Measurements from ENCODE around the gene NR2E1. TPM values are rescaled to one million over a fixed set of nuclear protein-coding genes. Genes with fewer than 3 reads are reported as not detected.

NR2E1 gene
- total RNA-seq, 4 donors from 2014 or later = not detected

DNA sequence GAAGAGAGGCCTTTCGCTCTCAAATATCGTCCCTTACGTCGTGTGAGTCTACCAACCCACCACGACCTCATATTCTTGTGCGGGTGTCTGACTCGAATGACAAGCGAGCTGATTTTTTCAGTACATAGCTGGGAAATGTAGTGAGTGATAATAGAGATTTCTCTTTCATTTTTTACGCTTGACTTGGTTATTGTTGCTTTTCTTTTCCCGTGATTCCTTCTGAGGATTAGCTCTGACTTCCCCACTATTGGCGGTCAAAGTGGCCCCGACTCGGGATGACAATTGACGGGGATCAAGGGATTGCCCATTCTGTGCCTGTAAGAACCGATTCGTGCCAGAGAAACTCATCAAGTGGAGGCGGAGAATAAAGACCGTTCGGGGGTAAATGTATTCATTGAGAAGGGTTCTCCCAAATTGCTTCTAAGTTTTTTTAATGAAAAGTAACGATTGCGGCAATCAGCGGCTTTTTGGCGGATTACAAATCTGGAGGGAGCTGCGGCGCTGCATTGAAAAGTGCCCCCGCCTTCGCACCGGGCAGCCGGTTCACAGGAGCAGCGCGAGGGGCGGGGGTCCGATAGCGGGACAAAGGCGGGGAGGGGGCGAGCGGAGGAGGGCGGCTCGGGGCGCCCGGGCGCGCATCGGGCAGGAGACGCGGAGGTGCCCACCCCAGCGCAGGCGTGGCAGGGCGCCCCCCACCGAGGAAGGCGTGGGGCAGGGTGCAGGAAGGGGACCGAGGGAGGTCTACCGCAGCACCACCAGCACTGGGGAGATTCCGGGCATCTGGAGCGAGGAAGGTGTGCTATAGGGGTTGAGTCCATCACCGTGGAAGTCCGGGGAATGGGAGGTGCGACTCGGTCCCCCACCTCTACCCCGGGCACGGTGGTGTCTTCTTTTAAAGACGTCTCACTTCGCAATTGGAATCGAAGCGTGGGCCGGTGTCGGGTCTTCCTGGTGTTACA is 46.7 kb upstream of the NR2E1 start:
- H3K9me3 ChIP-seq = no peaks in the 10 kb centered on the region
- 4 to 5% methylated on average over 48 to 55 of the region's 67 CpGs for WGBS, 2 donors
- H3K36me3 ChIP-seq = no peaks in the 10 kb centered on the region
- intact Hi-C loops (cut with DNase I) = loop anchor here (10.0 kb wide), 1 partner anchor 406 kb away; no protein-coding TSS in a partner anchor
- no peak for TF ChIP-seq POLR2A (IDR thresholded peaks at IDR 0.05)
- TF ChIP-seq, protein P1, sequence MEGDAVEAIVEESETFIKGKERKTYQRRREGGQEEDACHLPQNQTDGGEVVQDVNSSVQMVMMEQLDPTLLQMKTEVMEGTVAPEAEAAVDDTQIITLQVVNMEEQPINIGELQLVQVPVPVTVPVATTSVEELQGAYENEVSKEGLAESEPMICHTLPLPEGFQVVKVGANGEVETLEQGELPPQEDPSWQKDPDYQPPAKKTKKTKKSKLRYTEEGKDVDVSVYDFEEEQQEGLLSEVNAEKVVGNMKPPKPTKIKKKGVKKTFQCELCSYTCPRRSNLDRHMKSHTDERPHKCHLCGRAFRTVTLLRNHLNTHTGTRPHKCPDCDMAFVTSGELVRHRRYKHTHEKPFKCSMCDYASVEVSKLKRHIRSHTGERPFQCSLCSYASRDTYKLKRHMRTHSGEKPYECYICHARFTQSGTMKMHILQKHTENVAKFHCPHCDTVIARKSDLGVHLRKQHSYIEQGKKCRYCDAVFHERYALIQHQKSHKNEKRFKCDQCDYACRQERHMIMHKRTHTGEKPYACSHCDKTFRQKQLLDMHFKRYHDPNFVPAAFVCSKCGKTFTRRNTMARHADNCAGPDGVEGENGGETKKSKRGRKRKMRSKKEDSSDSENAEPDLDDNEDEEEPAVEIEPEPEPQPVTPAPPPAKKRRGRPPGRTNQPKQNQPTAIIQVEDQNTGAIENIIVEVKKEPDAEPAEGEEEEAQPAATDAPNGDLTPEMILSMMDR (IDR thresholded peaks at IDR 0.05) = no peak
- DNase-seq = no peak
- H3K27me3 ChIP-seq = no peaks in the 10 kb centered on the region
- H3K4me3 ChIP-seq (replicated peaks in 1 of 3) = peak overlapping the region in 2 of 3 donors; percentile 13 to 35
- peaks cover 25 to 33% of the 10 kb centered on the region in 2 donors for H3K4me1 ChIP-seq
- H3K27ac ChIP-seq = no peak overlapping the region

DNA sequence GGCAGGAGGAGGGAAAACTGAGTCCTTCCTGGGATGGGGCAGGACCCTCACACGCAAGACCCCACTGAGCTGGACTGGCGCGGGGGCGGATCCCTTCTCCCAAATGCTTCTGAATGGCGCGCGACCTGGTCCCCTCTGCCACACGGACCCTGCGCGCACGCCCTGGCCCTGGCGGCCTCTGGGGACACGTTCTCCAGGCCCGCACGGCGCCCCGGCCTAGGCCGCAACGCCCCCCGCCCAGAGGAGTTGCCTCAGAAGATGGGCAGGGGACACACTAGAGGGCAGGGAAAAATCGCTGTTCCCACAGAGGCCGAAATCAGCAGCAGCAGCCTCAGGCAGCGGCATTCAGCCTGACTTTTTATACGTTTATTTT is 46.1 kb upstream of the NR2E1 start:
- DNase-seq = no peak
- Histone ChIP-seq H3K9me3 (no peaks in the 10 kb centered on the region), H3K4me1 (peaks cover 25 to 31% of the 10 kb centered on the region in 2 donors), H3K27ac (no peak overlapping the region), H3K4me3 (replicated peaks in 1 of 3) (no peak overlapping the region), H3K36me3 (no peaks in the 10 kb centered on the region), H3K27me3 (no peaks in the 10 kb centered on the region)
- WGBS, 2 donors = 37 to 51% methylated on average over 10 to 22 of the region's 24 CpGs
- intact Hi-C loops (cut with DNase I) = loop anchor here (10.0 kb wide), 1 partner anchor 405 kb away; no protein-coding TSS in a partner anchor
- no peak for TF ChIP-seq POLR2A (IDR thresholded peaks at IDR 0.05)
- TF ChIP-seq, protein P1 (IDR thresholded peaks at IDR 0.05) = no peak

DNA sequence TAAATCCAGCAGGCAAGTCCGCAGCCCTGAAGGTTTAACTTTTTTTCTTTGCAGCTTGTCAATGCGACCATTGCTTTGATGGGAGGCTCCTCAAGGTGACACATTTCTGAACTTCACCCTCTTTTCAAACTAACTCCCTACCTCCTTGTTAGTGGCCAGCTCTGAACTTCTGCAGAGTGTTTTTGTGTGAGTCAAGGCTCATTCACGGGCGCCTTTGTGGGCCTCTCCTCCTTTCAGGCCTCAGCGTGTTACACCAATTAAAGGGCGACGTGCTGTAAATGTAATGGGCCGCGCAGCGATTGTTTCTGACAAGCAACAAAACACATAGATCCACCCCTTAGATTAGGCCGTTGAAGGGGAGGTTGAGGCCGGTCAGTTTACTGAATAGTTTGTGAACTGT is 45.5 kb upstream of the NR2E1 start:
- peaks cover 20 to 26% of the 10 kb centered on the region in 2 donors for H3K4me1 ChIP-seq
- H3K9me3 ChIP-seq = no peaks in the 10 kb centered on the region
- no peak for DNase-seq
- H3K4me3 ChIP-seq (replicated peaks in 1 of 3) = no peak overlapping the region
- H3K36me3 ChIP-seq = no peaks in the 10 kb centered on the region
- WGBS, 2 donors = 83 to 85% methylated on average over 12 of the region's 12 CpGs
- no peak overlapping the region for H3K27ac ChIP-seq
- TF ChIP-seq, protein P1 (IDR thresholded peaks at IDR 0.05) = no peak
- peaks cover 3% of the 10 kb centered on the region for H3K27me3 ChIP-seq
- intact Hi-C loops (cut with DNase I) = no loop called here

DNA sequence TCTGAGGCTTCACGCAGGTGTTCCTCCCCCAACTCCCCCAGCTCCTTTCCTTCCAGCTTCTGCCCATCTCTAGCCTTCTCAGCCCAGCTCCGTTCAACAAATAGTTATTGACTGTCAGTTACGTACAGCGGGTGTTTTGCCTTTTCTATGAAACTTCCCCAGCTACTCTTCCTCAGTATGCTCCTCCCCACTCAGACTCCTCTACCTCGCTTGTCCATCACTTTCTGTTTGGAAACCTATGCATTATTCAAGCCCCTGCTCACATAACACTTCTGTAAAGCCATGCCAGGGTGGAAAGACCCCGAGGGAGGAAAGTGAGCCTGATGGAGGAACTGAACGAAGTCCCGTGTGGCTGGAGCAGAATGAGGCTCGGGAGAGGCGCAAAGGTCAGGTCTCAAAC is 44.2 kb upstream of the NR2E1 start:
- 50 to 58% methylated on average over 10 of the region's 10 CpGs for WGBS, 2 donors
- Histone ChIP-seq H3K27ac (no peak overlapping the region), H3K36me3 (no peaks in the 10 kb centered on the region), H3K9me3 (no peaks in the 10 kb centered on the region), H3K4me1 (peaks cover 16 to 19% of the 10 kb centered on the region in 2 donors), H3K4me3 (replicated peaks in 1 of 3) (no peak overlapping the region), H3K27me3 (peaks cover 16% of the 10 kb centered on the region)
- DNase-seq = no peak
- intact Hi-C loops (cut with DNase I) = no loop called here
- TF ChIP-seq POLR2A (IDR thresholded peaks at IDR 0.05) = no peak

DNA sequence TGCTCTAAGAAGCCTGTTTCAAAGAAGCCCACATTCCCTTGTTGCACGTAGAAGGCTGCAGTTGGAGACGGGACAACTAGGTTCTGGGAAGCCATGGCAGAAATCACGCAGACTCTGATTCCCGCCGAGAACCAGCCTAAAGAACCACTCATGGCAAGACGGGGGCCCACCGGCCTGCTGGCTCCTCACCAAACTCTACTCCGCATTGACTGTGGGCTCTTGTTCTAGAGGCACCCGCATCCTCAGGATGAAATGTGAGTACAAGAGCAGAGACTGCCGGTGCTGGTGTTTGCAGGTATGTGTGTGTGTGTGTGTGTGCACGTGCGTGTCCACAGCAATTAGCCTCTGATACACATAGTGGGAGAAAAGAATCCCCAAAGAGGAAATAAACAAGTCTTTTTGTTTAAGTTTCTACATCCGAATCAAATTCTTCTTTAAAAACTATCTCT is 42.3 kb upstream of the NR2E1 start:
- 11 to 13% methylated on average over 13 of the region's 13 CpGs for WGBS, 2 donors
- Histone ChIP-seq H3K9me3 (no peaks in the 10 kb centered on the region), H3K36me3 (no peaks in the 10 kb centered on the region), H3K4me3 (replicated peaks in 1 of 3) (no peak overlapping the region), H3K27ac (no peak overlapping the region), H3K4me1 (peaks cover 9% of the 10 kb centered on the region in 2 donors), H3K27me3 (peaks cover 16% of the 10 kb centered on the region)
- intact Hi-C loops (cut with DNase I) = no loop called here
- DNase-seq = no peak
- TF ChIP-seq POLR2A (IDR thresholded peaks at IDR 0.05) = no peak
- TF ChIP-seq, protein P1 (IDR thresholded peaks at IDR 0.05) = no peak

All from thyroid gland (tissue), 4 donors.